ENCODE results near the gene CIT.
"Not testable (repeated sequence)": the region's sequence is repeated elsewhere in the genome, so short reads cannot be mapped to it uniquely, and the experiment has no call there.

DNA sequence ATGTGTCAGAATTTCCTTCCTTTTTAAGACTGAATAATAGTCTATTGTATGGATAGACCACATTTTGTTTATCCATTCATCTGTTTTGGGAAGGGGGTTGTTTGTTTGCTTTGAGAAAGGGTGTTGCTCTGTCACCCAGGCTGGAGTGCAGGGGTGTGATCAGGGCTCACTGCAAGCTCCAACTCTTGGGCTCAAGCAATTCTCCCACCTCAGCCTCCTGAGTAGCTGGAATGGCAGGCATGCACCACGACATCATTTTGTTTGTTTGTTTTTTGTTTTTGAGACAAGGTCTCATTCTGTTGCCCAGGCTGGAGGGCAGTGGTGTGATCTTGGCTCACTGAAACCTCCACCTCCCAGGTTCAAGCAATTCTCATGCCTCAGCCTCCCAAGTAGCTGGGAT, 15.5 kb upstream of the CIT start:
- TF ChIP-seq CTCF, POLR2A (IDR thresholded peaks at IDR 0.05): not testable (repeated sequence)
